Measurements from ENCODE around the gene STRIP2. TPM values are rescaled to one million over a fixed set of nuclear protein-coding genes. Genes with fewer than 3 reads are reported as not detected.

STRIP2 gene
- total and polyA plus RNA-seq, 2 of the 13 experiments (the other 11 are each of a cell fraction or from before 2014, with no cell fraction given): 3.9 to 8.2 TPM

DNA sequence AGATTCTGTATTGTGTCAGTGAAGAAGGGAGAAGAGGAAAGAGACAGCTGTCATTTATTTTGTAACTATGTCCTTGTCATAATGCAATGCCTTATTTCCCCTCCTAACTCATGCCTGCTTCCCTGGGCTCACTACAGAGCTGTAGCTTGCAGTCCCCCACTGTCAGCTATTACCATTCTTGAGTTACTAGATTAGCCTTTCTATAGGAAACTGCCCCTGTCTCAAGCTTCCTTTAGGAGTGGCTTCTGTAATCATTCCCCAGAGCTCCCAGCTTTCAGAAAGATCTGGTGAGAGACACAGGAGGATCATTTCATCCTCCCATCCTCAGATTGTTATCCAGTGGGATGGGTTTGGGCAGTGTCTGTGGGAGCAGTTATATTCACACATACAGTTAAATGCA, 35.7 kb downstream of the STRIP2 start (continued):
- TF ChIP-seq ZKSCAN5 (CRISPR knock-in tag; IDR thresholded peaks at IDR 0.05) (no peak), ZNF782 (CRISPR knock-in tag; IDR thresholded peaks at IDR 0.05; ENCODE audit: borderline replicate concordance) (no peak), ARHGAP35 (CRISPR knock-in tag; IDR thresholded peaks at IDR 0.05; ENCODE audit: borderline replicate concordance) (no peak), ZMYM3 (CRISPR knock-in tag; IDR thresholded peaks at IDR 0.05) (no peak), NFYB (CRISPR knock-in tag; IDR thresholded peaks at IDR 0.05) (no peak)
- TF ChIP-seq, protein P1, sequence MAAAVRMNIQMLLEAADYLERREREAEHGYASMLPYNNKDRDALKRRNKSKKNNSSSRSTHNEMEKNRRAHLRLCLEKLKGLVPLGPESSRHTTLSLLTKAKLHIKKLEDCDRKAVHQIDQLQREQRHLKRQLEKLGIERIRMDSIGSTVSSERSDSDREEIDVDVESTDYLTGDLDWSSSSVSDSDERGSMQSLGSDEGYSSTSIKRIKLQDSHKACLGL (CRISPR knock-in tag; IDR thresholded peaks at IDR 0.05): no peak

DNA sequence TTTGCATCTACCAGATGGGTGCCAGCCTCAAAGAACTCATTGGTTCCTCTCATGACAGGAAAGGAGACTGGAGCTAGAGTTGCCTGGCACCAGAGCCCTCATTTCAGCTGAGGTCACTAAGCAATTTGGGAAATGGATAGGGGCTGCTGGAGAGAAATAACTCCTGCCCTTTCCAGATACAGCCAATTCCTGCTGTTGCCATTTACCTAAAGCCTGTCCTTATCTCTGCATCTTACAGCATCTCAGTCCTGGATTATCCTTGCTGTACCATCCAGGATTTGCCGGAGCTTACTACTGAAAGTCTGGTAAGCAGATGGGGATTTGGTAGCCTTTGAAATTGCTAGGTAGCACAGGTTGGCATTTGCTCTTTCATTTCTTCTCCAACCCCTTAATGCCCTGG, 36.2 kb downstream of the STRIP2 start:
- CTCF ChIA-PET (ENCODE audit: low intra/inter-chr PET ratio, low total read pairs): interaction anchor here (2.9 kb wide), 1 partner anchor 103 kb away, joined by 21 read pairs; no protein-coding TSS in a partner anchor
- no TSS peak for BruUV-seq (replicated peaks)
- FAIRE-seq: no peak

More for the DNA sequence above, 36.2 kb downstream of the STRIP2 start:
- H3K4me2 ChIP-seq (ENCODE audit: low read depth, low read length): no peak overlapping the region
- H3K9me3 ChIP-seq (ENCODE audit: low read length): no peaks in the 10 kb centered on the region
- DNase-seq (ENCODE audit: low spot score): no peak
- peaks cover 0 to 4% of the 10 kb centered on the region in 2 experiments; a peak in 1 of 5 replicates for H3K36me3 ChIP-seq (replicated peaks in 1 of 2; ENCODE audit: control insufficient read depth in 1 of 2, insufficient read depth in 2 of 2, low read length in 2 of 2)
- H3K79me2 ChIP-seq (ENCODE audit: insufficient read depth, low read length): no peaks in the 10 kb centered on the region
- no peak overlapping the region for H3K27ac ChIP-seq (ENCODE audit: extremely low read length, insufficient read depth, low read length)
- H3K27me3 ChIP-seq (ENCODE audit: control insufficient read depth in 1 of 2, insufficient read depth in 2 of 2, low read length in 2 of 2): no peaks in the 10 kb centered on the region
- WGBS (ENCODE audit: low lambda C conversion rate): 88% methylated on average over 1 of the region's 1 CpG
- no peaks in the 10 kb centered on the region for H3K4me1 ChIP-seq (ENCODE audit: insufficient read depth, low read length)
- H3K4me3 ChIP-seq (replicated peaks in 1 of 3; ENCODE audit: insufficient read depth in 1 of 3, low read depth in 2 of 3, low read length in 3 of 3): no peak overlapping the region
- H2AFZ ChIP-seq (ENCODE audit: low read length): no peak overlapping the region
- no peak for ATAC-seq
- no peaks in the 10 kb centered on the region for H4K20me1 ChIP-seq (ENCODE audit: insufficient read depth, low read length)
- in situ Hi-C loops (cut with HindIII; ENCODE audit: extremely low pct_ligation_motif_present, low pct_unique_long_range_greater_than_20kb): no loop called here
- H3K9ac ChIP-seq (ENCODE audit: insufficient read depth, low read depth, low read length): no peak overlapping the region
- POLR2A ChIA-PET: no interaction called here
- intact Hi-C loops (cut with micrococcal nuclease; ENCODE audit: unreplicated experiment): no loop called here
- TF ChIP-seq, protein P2, sequence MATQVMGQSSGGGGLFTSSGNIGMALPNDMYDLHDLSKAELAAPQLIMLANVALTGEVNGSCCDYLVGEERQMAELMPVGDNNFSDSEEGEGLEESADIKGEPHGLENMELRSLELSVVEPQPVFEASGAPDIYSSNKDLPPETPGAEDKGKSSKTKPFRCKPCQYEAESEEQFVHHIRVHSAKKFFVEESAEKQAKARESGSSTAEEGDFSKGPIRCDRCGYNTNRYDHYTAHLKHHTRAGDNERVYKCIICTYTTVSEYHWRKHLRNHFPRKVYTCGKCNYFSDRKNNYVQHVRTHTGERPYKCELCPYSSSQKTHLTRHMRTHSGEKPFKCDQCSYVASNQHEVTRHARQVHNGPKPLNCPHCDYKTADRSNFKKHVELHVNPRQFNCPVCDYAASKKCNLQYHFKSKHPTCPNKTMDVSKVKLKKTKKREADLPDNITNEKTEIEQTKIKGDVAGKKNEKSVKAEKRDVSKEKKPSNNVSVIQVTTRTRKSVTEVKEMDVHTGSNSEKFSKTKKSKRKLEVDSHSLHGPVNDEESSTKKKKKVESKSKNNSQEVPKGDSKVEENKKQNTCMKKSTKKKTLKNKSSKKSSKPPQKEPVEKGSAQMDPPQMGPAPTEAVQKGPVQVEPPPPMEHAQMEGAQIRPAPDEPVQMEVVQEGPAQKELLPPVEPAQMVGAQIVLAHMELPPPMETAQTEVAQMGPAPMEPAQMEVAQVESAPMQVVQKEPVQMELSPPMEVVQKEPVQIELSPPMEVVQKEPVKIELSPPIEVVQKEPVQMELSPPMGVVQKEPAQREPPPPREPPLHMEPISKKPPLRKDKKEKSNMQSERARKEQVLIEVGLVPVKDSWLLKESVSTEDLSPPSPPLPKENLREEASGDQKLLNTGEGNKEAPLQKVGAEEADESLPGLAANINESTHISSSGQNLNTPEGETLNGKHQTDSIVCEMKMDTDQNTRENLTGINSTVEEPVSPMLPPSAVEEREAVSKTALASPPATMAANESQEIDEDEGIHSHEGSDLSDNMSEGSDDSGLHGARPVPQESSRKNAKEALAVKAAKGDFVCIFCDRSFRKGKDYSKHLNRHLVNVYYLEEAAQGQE (IDR thresholded peaks at IDR 0.05; ENCODE audit: borderline replicate concordance in 1 of 2, low read depth in 1 of 2, low read length in 2 of 2): no peak
- no peak for TF ChIP-seq YEATS2 (CRISPR knock-in tag; IDR thresholded peaks at IDR 0.05; ENCODE audit: borderline replicate concordance)
- no peak for TF ChIP-seq RBM22 (optimal IDR thresholded peaks at IDR 0.05; ENCODE audit: low read length)
- TF ChIP-seq ZEB1 (IDR thresholded peaks at IDR 0.05; ENCODE audit: insufficient replicate concordance, low read depth): no peak
- no peak for TF ChIP-seq ZNF180 (CRISPR knock-in tag; IDR thresholded peaks at IDR 0.05; ENCODE audit: borderline replicate concordance, low read depth)
- no peak for TF ChIP-seq BORCS8-MEF2B (CRISPR knock-in tag; IDR thresholded peaks at IDR 0.05)
- no peak for TF ChIP-seq ZNF10 (CRISPR knock-in tag; IDR thresholded peaks at IDR 0.05; ENCODE audit: borderline replicate concordance, low read depth)
- no peak for TF ChIP-seq IRX3 (CRISPR knock-in tag; IDR thresholded peaks at IDR 0.05; ENCODE audit: borderline replicate concordance, low read depth)
- no peak for TF ChIP-seq TCF7 (IDR thresholded peaks at IDR 0.05; ENCODE audit: low read depth)
- TF ChIP-seq, protein P3, sequence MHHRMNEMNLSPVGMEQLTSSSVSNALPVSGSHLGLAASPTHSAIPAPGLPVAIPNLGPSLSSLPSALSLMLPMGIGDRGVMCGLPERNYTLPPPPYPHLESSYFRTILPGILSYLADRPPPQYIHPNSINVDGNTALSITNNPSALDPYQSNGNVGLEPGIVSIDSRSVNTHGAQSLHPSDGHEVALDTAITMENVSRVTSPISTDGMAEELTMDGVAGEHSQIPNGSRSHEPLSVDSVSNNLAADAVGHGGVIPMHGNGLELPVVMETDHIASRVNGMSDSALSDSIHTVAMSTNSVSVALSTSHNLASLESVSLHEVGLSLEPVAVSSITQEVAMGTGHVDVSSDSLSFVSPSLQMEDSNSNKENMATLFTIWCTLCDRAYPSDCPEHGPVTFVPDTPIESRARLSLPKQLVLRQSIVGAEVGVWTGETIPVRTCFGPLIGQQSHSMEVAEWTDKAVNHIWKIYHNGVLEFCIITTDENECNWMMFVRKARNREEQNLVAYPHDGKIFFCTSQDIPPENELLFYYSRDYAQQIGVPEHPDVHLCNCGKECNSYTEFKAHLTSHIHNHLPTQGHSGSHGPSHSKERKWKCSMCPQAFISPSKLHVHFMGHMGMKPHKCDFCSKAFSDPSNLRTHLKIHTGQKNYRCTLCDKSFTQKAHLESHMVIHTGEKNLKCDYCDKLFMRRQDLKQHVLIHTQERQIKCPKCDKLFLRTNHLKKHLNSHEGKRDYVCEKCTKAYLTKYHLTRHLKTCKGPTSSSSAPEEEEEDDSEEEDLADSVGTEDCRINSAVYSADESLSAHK (CRISPR knock-in tag; IDR thresholded peaks at IDR 0.05; ENCODE audit: borderline replicate concordance): no peak
- TF ChIP-seq SMARCE1 (IDR thresholded peaks at IDR 0.05; ENCODE audit: borderline replicate concordance): no peak
- no peak for TF ChIP-seq SMAD9 (CRISPR knock-in tag; IDR thresholded peaks at IDR 0.05)
